SIG-M5 (cell line): ENCODE results near the gene NYAP2.

Source experiments
- DNase-seq: peaks from one replicate; lab custom pipeline; 2025; lab: John Stamatoyannopoulos, UW

The NYAP2 gene

GRCh38 chr2:225616848-225617247, 217.3 kb downstream of the NYAP2 start:
- no peak for DNase-seq

DNA sequence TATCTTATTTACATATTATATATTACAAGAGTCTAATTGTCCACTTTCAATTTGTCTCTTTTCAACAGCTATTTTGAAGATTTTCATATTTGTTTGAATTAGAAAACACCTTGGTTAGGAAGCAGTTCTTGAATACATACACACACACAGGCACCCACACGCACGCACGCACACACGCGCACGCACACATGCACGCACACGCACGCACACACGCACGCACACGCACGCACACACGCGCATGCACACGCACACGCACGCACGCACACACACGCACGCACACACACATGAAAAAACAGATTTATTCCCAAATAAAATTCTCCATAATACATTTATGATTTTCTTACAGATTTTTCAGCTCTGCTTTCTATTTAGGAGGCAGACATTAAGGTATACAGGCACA, 220.7 kb downstream of the NYAP2 start:
- DNase-seq: no peak

DNA sequence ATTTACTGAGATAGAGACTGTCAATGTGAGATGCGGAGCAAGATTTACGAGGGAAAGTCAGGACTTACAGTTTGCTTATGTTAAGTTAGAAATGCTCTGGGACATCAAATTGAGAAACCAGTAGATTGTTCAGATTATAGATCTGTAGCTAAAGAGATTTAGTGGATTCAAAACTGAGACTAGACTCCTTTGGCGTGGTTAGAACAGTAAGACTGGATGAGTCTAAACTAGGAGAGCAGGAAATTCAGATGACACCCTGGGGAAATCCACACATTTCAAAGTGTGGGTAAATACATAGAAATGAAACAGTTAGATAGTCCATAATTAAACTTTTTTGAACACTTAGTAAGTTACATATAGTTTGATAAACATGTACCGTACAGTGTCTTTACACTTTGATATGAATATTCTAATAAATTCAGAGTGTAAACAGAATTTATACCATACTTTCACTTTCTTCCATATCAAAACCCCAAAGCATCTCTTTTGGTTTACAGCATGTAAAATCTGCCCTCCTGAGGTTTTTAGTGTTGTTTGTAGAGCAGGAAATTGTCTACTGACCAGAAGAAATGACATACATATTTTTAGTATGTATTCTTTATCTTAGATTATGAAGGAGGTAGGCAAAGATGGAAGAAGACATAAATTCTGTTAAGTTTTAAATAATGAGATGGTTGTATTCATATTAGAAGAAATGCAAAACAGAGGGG, 231.5 kb downstream of the NYAP2 start:
- no peak for DNase-seq

DNA sequence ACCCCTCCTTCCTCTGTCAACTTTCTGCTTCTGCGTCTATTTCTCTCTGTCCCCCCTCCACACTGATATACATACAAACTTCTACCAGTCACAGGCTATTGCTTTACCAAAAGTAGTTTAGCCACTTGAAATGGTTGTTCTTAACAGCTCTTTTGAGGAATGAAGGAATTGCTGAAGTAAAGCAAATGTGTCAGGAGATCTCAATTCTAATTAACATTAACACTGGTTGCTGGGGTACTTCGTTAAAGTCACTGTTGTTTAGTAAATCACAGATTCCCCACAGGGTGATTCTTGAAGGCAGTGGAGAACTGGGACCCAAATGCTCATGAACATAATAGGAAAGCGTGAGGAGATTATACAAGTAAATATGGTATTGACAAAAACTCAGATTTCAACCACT, 232.8 kb downstream of the NYAP2 start:
- DNase-seq: no peak

- DNase-seq: no peak
Measured at GRCh38 chr2:225636558-225636957, 237.0 kb downstream of the NYAP2 start.

DNA sequence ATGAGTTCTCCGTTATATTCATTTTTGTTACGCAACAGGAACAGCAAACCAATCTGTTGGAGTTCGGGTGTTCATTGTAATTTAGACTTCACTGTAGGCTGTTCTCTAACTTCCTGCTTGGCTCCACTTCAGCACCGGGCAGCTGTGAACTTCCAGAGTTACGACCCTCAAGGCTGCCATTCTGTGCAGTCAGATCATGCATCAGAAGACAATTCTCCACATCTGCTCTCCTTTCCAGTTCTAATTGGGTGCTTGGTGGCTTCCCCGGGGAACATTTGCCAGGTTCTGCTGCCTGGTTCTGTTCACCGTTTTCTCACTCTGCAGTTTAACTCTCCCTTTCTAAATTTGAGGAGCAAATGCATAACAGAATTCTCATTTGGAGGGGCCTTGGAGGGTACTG, 237.7 kb downstream of the NYAP2 start:
- DNase-seq: no peak

GRCh38 chr2:225640550-225640949, 241.0 kb downstream of the NYAP2 start:
- no peak for DNase-seq

GRCh38 chr2:225649274-225649673, 249.8 kb downstream of the NYAP2 start:
- DNase-seq: no peak

DNA sequence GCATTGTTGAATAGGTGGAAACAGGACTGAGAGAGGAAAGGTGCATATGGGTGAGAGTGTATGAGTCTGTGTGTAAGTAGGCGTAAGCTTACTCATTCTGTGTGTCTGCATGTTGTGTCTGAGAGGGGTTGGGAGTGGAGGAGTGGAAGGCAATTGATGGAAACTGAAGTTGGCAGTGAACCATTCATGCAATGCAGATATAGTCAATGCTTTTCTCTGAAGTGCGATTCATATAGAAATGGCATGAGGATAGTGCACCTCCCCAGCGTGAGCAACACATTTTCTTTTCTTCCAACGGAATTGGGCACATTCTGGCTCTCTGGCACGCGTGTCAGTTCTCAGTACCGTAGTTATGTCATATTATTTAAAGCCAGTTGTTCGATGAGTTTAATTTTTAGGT, 250.5 kb downstream of the NYAP2 start:
- no peak for DNase-seq

- no peak for DNase-seq
Measured at GRCh38 chr2:225660262-225661131, 261.0 kb downstream of the NYAP2 start.

DNA sequence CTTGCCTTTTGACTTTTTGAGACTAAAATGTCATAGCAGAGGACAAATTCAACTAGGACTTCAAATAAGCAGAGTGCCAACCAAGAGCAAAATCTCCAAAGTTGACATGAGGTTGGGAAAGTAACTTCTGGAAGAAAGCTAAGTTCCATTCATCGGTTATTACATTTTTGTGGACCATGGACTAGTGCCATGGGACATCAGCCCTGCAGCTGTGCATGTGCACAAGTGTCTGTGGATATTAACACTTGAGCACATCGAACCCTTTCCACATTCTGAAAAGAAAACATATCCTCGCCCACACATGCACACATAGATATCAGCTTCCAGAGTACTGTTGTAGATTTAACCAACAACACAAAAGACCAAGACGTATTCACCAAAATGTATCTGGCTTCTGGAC, 262.6 kb downstream of the NYAP2 start:
- no peak for DNase-seq

GRCh38 chr2:225667445-225667844, 267.9 kb downstream of the NYAP2 start:
- no peak for DNase-seq

DNA sequence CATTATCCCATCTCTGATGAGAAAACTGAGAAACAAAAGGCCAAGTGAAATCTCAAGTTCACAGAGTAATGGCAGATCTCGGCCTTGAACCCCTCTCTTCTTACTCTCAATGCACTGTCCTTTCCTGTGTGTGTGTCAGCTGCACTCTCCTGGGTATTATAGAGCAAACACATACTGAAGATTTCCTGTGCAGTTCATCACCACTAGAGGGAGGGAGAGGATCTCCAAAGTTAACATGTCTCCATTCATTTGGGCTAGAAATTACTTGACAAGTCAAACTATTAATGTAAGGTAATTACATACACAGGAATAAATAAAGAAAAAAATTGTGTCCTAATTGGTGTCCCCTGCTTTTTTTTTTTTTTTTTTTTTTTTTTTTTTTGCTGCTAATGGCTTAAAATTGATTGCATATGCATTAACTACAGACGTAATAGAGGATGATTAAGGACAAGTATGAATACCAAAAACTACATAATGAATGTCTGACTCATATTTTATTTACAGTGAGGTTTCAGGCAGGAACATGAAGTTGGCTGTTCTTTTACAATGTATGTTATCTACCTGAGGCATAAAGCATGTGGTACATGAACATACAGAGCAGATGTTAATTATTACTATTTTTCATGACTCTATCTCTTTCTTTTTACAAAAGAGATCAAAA, 269.2 kb downstream of the NYAP2 start:
- peak; percentile 7 for DNase-seq

- DNase-seq: no peak
Measured at GRCh38 chr2:225670111-225670974, 270.8 kb downstream of the NYAP2 start.

- DNase-seq: no peak
Measured at GRCh38 chr2:225678792-225679191, 279.3 kb downstream of the NYAP2 start.

DNA sequence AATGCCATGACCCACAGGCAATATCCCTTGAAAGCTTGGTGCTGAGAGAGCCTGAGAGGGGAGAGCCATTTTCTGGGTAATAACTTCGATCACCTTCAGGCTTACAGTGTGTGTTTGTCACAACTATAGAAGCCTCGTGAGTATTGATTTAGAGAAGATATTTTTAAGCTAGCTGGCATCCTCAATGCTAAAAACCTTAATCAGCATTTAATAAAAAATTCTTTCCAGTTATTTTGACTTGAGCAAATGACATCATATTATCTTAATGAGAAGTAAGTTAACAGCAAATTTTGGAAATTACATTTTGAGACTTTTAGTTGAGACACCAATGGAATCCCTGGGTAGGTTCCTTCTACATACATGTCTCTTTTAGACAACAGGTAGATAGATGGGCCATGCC, 283.7 kb downstream of the NYAP2 start:
- no peak for DNase-seq

GRCh38 chr2:225690153-225690552, 290.6 kb downstream of the NYAP2 start:
- no peak for DNase-seq

- no peak for DNase-seq
Measured at GRCh38 chr2:225691711-225692110, 292.2 kb downstream of the NYAP2 start.

- no peak for DNase-seq
Measured at GRCh38 chr2:225693259-225693658, 293.7 kb downstream of the NYAP2 start.

DNA sequence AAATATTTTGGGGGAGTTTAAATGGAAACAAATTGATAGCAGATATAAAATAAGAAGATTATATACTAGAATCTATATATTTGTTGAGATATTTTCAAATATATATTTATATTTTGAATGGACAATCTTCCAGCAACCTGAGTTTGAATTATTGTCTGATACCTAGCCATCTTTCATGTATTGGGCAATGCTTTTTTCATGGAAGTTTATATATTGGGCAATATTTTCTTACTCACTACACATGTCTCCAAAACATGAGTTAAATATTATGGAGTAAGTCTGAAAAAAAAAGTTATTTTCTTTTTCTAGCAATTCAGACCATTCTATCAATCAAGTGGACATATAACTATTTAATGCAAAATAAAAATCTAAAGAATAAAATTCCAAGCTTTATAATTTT, 295.2 kb downstream of the NYAP2 start:
- DNase-seq: no peak

- no peak for DNase-seq
Measured at GRCh38 chr2:225697936-225698335, 298.4 kb downstream of the NYAP2 start.
